Natural killer cell treated with Interleukin-12 subunit alpha and Interleukin-12 subunit beta and Interleukin-15 and Interleukin-18, amount 100 ng/mL, for 72 hours (primary cell): ENCODE measurements around the gene BCKDHB. TPM values are rescaled to one million over a fixed set of nuclear protein-coding genes. Genes with fewer than 3 reads are reported as not detected.

Experiments used
- ATAC-seq, 2 donors: fragments of 150-1000 bp; cut with Tn5 transposase in 1 of 2; sonication (Bioruptor Pico), chemical (Tn5 transposase) in 1 of 2; 2 replicates each; pipeline ENCODE4 v1.10.0; 2021
- DNase-seq: peaks from one replicate; pipeline ENCODE4 v3.0.0; 2022; ENCODE audit warnings: low spot score
- H3K27ac Mint-ChIP-seq, 2 donors: 1 replicate in 1 of 2; 2 replicates in 1 of 2; pipeline ENCODE4 v1.8.0; 2022; ENCODE audit warnings: mixed read lengths in 2 of 2, mild to moderate bottlenecking in 1 of 2, moderate library complexity in 1 of 2
- H3K27me3 Mint-ChIP-seq, 2 donors: 1 replicate in 1 of 2; 2 replicates in 1 of 2; pipeline ENCODE4 v1.8.0; 2022; ENCODE audit warnings: mixed read lengths in 2 of 2
- H3K36me3 Mint-ChIP-seq: one replicate; pipeline ENCODE4 v1.8.0; 2022; ENCODE audit warnings: mixed read lengths
- H3K4me1 Mint-ChIP-seq, 2 donors: 1 replicate in 1 of 2; 2 replicates in 1 of 2; pipeline ENCODE4 v1.8.0; 2022; ENCODE audit warnings: low read depth in 2 of 2, mixed read lengths in 2 of 2, mild to moderate bottlenecking in 1 of 2
- H3K4me3 Mint-ChIP-seq: one replicate; pipeline ENCODE4 v1.8.0; 2022; ENCODE audit warnings: mixed read lengths
- H3K9me3 Mint-ChIP-seq: 2 replicates; pipeline ENCODE4 v1.8.0; 2022; ENCODE audit warnings: mixed read lengths
- total RNA-seq, 2 donors: library from RNA; stranded (reverse); gene quantifications; one replicate each; pipeline ENCODE4 v1.2.3, GENCODE V29; 2022

BCKDHB gene
- total RNA-seq, 2 donors from 2014 or later = 15.3 to 19.2 TPM

DNA sequence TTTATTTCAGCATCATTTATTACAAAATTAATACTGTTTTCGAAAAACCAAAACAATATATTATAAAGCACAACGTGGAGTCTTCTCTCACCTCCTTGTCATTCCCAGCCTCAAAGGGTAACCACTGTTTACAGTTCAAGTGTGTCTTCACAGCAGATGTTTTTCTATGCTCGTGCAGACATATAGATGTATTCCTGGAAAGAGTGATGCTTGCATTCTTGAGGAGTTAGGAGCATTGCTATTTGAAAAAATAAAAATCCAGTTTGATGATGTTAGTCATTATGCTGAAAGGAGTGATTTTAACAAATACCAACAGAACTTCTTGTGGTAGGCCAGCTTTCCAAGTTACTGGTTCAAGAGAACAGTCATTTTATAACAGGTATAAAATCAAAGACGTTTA, 234.9 kb downstream of the BCKDHB start:
- ATAC-seq (no peak), DNase-seq (no peak)
- H3K27me3 Mint-ChIP-seq = no peaks in the 10 kb centered on the region
- H3K36me3 Mint-ChIP-seq = no peaks in the 10 kb centered on the region
- H3K27ac Mint-ChIP-seq = no peak overlapping the region
- no peak overlapping the region for H3K4me3 Mint-ChIP-seq
- H3K4me1 Mint-ChIP-seq = peaks cover 0 to 4% of the 10 kb centered on the region in 2 donors
- H3K9me3 Mint-ChIP-seq = no peaks in the 10 kb centered on the region

DNA sequence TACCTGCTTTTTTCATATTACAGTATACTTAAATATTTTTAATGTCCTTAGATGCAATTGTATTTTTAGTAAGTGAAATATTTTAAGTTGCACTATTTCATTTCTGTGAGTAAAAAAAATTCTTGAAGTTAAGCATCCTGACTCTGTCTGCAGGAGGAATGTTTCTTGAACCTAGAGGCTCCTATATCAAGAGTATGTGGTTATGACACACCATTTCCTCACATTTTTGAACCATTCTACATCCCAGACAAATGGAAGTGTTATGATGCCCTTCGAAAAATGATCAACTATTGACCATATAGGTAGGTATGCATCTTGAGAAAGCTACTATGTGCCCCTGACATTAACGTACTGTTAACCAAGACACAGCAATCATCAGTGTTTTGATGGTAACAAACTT, 237.0 kb downstream of the BCKDHB start:
- no peak for DNase-seq
- H3K9me3 Mint-ChIP-seq = no peaks in the 10 kb centered on the region
- H3K36me3 Mint-ChIP-seq = no peaks in the 10 kb centered on the region
- no peak overlapping the region for H3K4me3 Mint-ChIP-seq
- ATAC-seq = no peak
- no peak overlapping the region for H3K27ac Mint-ChIP-seq
- H3K27me3 Mint-ChIP-seq = no peaks in the 10 kb centered on the region
- no peaks in the 10 kb centered on the region for H3K4me1 Mint-ChIP-seq

GRCh38 chr6:80347101-80347500, 240.6 kb downstream of the BCKDHB start:
- Mint-ChIP-seq H3K4me3 (no peak overlapping the region), H3K9me3 (no peaks in the 10 kb centered on the region), H3K27ac (no peak overlapping the region), H3K36me3 (no peaks in the 10 kb centered on the region), H3K27me3 (no peaks in the 10 kb centered on the region), H3K4me1 (no peaks in the 10 kb centered on the region)
- ATAC-seq = no peak
- no peak for DNase-seq

- Mint-ChIP-seq H3K27me3 (no peaks in the 10 kb centered on the region), H3K4me3 (no peak overlapping the region), H3K27ac (no peak overlapping the region), H3K36me3 (no peaks in the 10 kb centered on the region), H3K4me1 (no peaks in the 10 kb centered on the region), H3K9me3 (no peaks in the 10 kb centered on the region)
- no peak for DNase-seq
- no peak for ATAC-seq
These were observed 241.8 kb downstream of the BCKDHB start for GRCh38 chr6:80348263-80348662.

- Mint-ChIP-seq H3K36me3 (no peaks in the 10 kb centered on the region), H3K4me3 (no peak overlapping the region), H3K27ac (no peak overlapping the region), H3K9me3 (no peaks in the 10 kb centered on the region), H3K4me1 (no peaks in the 10 kb centered on the region), H3K27me3 (no peaks in the 10 kb centered on the region)
- ATAC-seq (no peak), DNase-seq (no peak)
These were observed 249.5 kb downstream of the BCKDHB start for GRCh38 chr6:80356000-80356399.

DNA sequence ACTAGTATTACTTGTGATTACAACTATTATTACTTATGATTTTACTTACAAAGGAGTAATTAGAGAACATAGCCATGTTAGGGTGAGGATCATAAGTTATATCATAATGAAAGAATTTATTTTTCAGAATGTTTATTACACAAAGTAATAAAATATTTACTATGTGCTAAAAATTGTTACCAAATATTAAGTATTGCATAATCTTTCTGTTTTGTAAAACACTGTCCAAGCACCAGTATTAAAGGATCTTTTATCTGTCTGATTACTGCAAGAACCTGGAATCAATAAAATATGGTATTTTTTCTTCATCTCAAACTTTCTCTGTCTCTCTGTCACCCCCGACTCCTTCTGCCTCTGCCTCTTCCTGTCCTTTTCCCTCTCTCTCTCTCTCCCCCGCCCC, 250.1 kb downstream of the BCKDHB start:
- H3K4me3 Mint-ChIP-seq = no peak overlapping the region
- no peak for DNase-seq
- ATAC-seq = no peak
- H3K4me1 Mint-ChIP-seq = no peaks in the 10 kb centered on the region
- H3K9me3 Mint-ChIP-seq = no peaks in the 10 kb centered on the region
- no peaks in the 10 kb centered on the region for H3K36me3 Mint-ChIP-seq
- H3K27ac Mint-ChIP-seq = no peak overlapping the region
- H3K27me3 Mint-ChIP-seq = no peaks in the 10 kb centered on the region

- H3K4me3 Mint-ChIP-seq = no peak overlapping the region
- no peaks in the 10 kb centered on the region for H3K9me3 Mint-ChIP-seq
- no peak overlapping the region for H3K27ac Mint-ChIP-seq
- DNase-seq (no peak), ATAC-seq (no peak)
- no peaks in the 10 kb centered on the region for H3K36me3 Mint-ChIP-seq
- no peaks in the 10 kb centered on the region for H3K4me1 Mint-ChIP-seq
- H3K27me3 Mint-ChIP-seq = no peaks in the 10 kb centered on the region
These were observed 250.6 kb downstream of the BCKDHB start for GRCh38 chr6:80357081-80357480.

GRCh38 chr6:80357674-80358073, 251.2 kb downstream of the BCKDHB start:
- no peak for ATAC-seq
- Mint-ChIP-seq H3K4me1 (no peaks in the 10 kb centered on the region), H3K27ac (no peak overlapping the region), H3K9me3 (no peaks in the 10 kb centered on the region), H3K4me3 (no peak overlapping the region), H3K36me3 (no peaks in the 10 kb centered on the region), H3K27me3 (no peaks in the 10 kb centered on the region)
- DNase-seq = no peak

GRCh38 chr6:80363501-80364122, 257.1 kb downstream of the BCKDHB start:
- Mint-ChIP-seq H3K27me3 (no peaks in the 10 kb centered on the region), H3K4me1 (no peaks in the 10 kb centered on the region)

DNA sequence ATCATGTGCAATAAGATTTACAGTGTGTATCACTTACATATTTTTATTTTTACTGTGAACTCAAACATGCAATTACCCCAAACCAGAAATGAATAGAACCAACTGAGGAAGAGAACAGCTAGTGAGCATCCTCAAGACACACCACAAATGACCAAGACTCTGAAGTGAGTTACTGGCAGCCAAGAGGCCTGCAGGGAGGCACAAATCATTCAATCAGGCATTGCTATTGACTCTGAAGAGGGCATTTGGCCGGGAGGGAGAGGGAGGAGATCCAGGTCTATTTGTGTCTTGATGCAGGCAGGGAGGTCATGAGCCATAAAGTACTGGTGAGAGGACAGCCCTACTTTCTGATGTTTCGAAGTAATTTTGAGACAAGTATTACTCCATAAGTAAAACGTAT, 257.7 kb downstream of the BCKDHB start:
- no peak overlapping the region for H3K27ac Mint-ChIP-seq
- no peaks in the 10 kb centered on the region for H3K36me3 Mint-ChIP-seq
- H3K4me1 Mint-ChIP-seq = no peaks in the 10 kb centered on the region
- no peak overlapping the region for H3K4me3 Mint-ChIP-seq
- DNase-seq = no peak
- ATAC-seq = no peak
- no peaks in the 10 kb centered on the region for H3K27me3 Mint-ChIP-seq
- H3K9me3 Mint-ChIP-seq = no peaks in the 10 kb centered on the region

More at GRCh38 chr6:80363501-80364122, 257.1 kb downstream of the BCKDHB start:
- no peak overlapping the region for H3K4me3 Mint-ChIP-seq
- no peak overlapping the region for H3K27ac Mint-ChIP-seq
- no peak for DNase-seq
- ATAC-seq = no peak
- H3K9me3 Mint-ChIP-seq = no peaks in the 10 kb centered on the region
- H3K36me3 Mint-ChIP-seq = no peaks in the 10 kb centered on the region

GRCh38 chr6:80366051-80366450, 259.6 kb downstream of the BCKDHB start:
- Mint-ChIP-seq H3K27me3 (no peaks in the 10 kb centered on the region), H3K9me3 (no peaks in the 10 kb centered on the region)
- no peak for ATAC-seq

GRCh38 chr6:80366714-80367113, 260.2 kb downstream of the BCKDHB start:
- no peaks in the 10 kb centered on the region for H3K36me3 Mint-ChIP-seq
- H3K4me1 Mint-ChIP-seq = no peaks in the 10 kb centered on the region
- no peaks in the 10 kb centered on the region for H3K27me3 Mint-ChIP-seq
- peaks cover under 1% of the 10 kb centered on the region for H3K9me3 Mint-ChIP-seq
- ATAC-seq = no peak
- no peak overlapping the region for H3K4me3 Mint-ChIP-seq
- no peak overlapping the region for H3K27ac Mint-ChIP-seq
- DNase-seq = no peak

More at GRCh38 chr6:80366051-80366450, 259.6 kb downstream of the BCKDHB start:
- no peak for DNase-seq
- Mint-ChIP-seq H3K4me1 (no peaks in the 10 kb centered on the region), H3K36me3 (no peaks in the 10 kb centered on the region), H3K4me3 (no peak overlapping the region), H3K27ac (no peak overlapping the region)

DNA sequence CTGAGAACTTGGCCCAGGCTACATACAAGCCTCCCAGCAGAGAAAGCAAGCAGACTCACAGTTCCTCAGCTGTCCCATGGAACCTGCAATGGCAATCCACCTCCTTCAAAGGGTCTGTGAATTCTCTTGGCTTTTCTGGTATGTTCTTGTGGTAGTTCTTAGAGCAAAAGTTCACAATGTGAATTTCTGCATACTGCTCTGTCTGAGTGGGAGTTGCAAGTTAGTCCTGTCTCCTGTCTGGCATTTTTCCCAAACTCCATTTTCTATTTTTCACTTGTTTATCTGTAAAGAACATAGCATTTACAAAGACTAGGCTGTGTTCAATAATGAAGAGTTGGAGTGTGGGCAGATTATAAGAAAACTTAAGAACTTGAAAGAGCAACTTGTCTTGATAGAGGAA, 269.9 kb downstream of the BCKDHB start:
- H3K9me3 Mint-ChIP-seq = peaks cover 12% of the 10 kb centered on the region
- H3K36me3 Mint-ChIP-seq = peaks cover 14% of the 10 kb centered on the region
- no peak overlapping the region for H3K4me3 Mint-ChIP-seq
- DNase-seq = no peak
- no peak overlapping the region for H3K27ac Mint-ChIP-seq
- no peaks in the 10 kb centered on the region for H3K27me3 Mint-ChIP-seq
- H3K4me1 Mint-ChIP-seq = no peaks in the 10 kb centered on the region
- ATAC-seq = no peak

DNA sequence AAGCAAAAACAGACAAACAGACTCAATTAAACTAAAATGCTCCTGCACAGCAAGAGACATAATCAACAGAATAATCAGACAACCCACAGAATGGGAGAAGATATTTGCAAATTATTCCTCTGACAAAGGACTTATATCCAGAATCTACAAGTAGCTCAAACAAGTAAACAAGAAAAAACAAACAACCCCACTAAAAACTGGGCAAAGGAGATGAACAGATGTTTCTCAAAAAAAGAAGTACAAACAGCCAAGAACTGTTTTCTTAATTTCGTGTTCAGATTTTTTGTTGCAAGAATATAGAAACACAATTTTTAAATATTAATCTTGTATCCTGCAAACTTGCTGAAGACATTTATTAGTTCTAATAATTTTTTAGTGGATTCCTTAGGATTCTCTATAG, 274.1 kb downstream of the BCKDHB start:
- Mint-ChIP-seq H3K4me3 (no peak overlapping the region), H3K4me1 (no peaks in the 10 kb centered on the region), H3K9me3 (no peaks in the 10 kb centered on the region), H3K27ac (no peak overlapping the region), H3K27me3 (no peaks in the 10 kb centered on the region), H3K36me3 (peaks cover 8% of the 10 kb centered on the region)
- ATAC-seq (no peak), DNase-seq (no peak)

DNA sequence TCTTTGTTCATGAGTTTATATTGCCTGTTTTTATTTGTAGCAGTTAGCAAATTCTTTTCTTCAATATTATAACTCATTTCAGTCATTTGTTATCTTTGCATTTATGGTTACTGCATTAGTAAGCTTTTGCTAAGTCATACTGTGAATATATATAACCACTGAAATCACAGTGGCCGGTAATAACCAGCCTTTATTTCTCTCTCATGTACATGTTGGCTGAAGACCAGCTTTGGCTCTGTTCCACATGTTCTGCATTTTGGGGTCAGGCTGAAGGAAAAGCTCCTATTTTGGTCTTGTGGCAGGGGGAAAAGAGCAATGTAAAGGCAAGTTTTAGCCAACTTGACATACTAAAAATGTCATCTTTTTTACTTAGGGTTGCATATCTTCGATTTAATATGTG, 276.3 kb downstream of the BCKDHB start:
- Mint-ChIP-seq H3K9me3 (no peaks in the 10 kb centered on the region), H3K36me3 (peaks cover 8% of the 10 kb centered on the region), H3K4me1 (no peaks in the 10 kb centered on the region), H3K4me3 (no peak overlapping the region), H3K27ac (no peak overlapping the region), H3K27me3 (no peaks in the 10 kb centered on the region)
- DNase-seq = no peak
- ATAC-seq = no peak
